Ovary (tissue), 3 donors: Measurements from ENCODE around the gene FAM83C.

Source experiments
- CTCF ChIP-seq, 3 donors: fragments of 450-650 bp in 2 of 3; fragments of 200-600 bp in 1 of 3; IDR thresholded peaks; one replicate each; pipeline versions ENCODE4 v1.5.1 to v1.8.0; 2016 to 2022; ENCODE audit warnings: antibody characterized with exemption in 3 of 3, mild to moderate bottlenecking in 1 of 3
- EP300 ChIP-seq: sonication (generic); formaldehyde crosslinking; IDR thresholded peaks from one replicate; pipeline ENCODE4 v1.6.1; 2017; ENCODE audit warnings: antibody characterized with exemption
- POLR2A ChIP-seq: fragments of 450-650 bp; IDR thresholded peaks from one replicate; pipeline ENCODE4 v1.6.1; 2017; ENCODE audit warnings: antibody characterized with exemption, mild to moderate bottlenecking, moderate library complexity
- donor health status: DM: no; HTN: no; CAD: no.

GRCh38 chr20:35339007-35339406 lies 46.8 kb upstream of the FAM83C start:
- no peak for TF ChIP-seq POLR2A
- no peak for TF ChIP-seq CTCF (IDR thresholded peaks at IDR 0.05)
- TF ChIP-seq EP300, result no peak
